Gastrocnemius medialis (tissue), 4 donors: ENCODE data around the gene LRIG2.
"Not testable (repeated sequence)": the region's sequence is repeated elsewhere in the genome, so short reads cannot be mapped to it uniquely, and the experiment has no call there.

Experiments used
- CTCF ChIP-seq, 5 experiments: fragments of 450-650 bp in 3 of 5; fragments of 200-600 bp in 2 of 5; sonication (generic) in 2 of 5; IDR thresholded peaks in 4 of 5; conservative IDR thresholded peaks in 1 of 5; 1 replicate in 4 of 5; 2 replicates in 1 of 5; pipeline ENCODE4 v1.5.1; 2016 to 2019; ENCODE audit warnings: antibody characterized with exemption in 5 of 5, mild to moderate bottlenecking in 3 of 5, moderate library complexity in 3 of 5
- POLR2A ChIP-seq, 2 donors: fragments of 450-650 bp; IDR thresholded peaks; one replicate each; pipeline ENCODE4 v1.6.1; 2017; ENCODE audit warnings: antibody characterized with exemption in 2 of 2, mild to moderate bottlenecking in 2 of 2, moderate library complexity in 2 of 2

- TF ChIP-seq CTCF (IDR thresholded peaks at IDR 0.05 in 4 of 5, conservative IDR thresholded peaks at IDR 0.05 in 1 of 5); POLR2A (IDR thresholded peaks at IDR 0.05): not testable (repeated sequence)
Measured at GRCh38 chr1:113063456-113063855, 9.5 kb upstream of the LRIG2 start.
